Measurements from ENCODE around the gene SLC4A5.
A peak's percentile ranks its signal among the peaks of the same experiment; 100 is the strongest.
"Not testable (repeated sequence)": the region's sequence is repeated elsewhere in the genome, so short reads cannot be mapped to it uniquely, and the experiment has no call there.

Gene SLC4A5

GRCh38 chr2:74198023-74198460, 145.2 kb downstream of the SLC4A5 start:
- Histone ChIP-seq H3K4me3 (ENCODE audit: low read depth in 1 of 2, low read length in 2 of 2) (peak overlapping the region; percentile 71 to 81), H3K27me3 (ENCODE audit: control insufficient read depth in 1 of 2, insufficient read depth in 2 of 2, low read length in 2 of 2) (no peaks in the 10 kb centered on the region), H3K27ac (ENCODE audit: low read depth, low read length) (no peak overlapping the region), H3K9me3 (ENCODE audit: control insufficient read depth in 1 of 2, low read length in 2 of 2) (no peaks in the 10 kb centered on the region), H3K36me3 (ENCODE audit: control insufficient read depth in 1 of 2, insufficient read depth in 2 of 2, low read length in 2 of 2) (no peaks in the 10 kb centered on the region), H3K9ac (ENCODE audit: low read depth in 1 of 2, low read length in 2 of 2) (peak overlapping the region; percentile 49 to 73), H3K4me1 (ENCODE audit: control insufficient read depth in 1 of 2, insufficient read depth in 2 of 2, low read length in 2 of 2) (peaks cover 15 to 22% of the 10 kb centered on the region in 2 donors)

GRCh38 chr2:74197049-74197448, 146.2 kb downstream of the SLC4A5 start:
- Histone ChIP-seq H3K4me3 (ENCODE audit: low read depth in 1 of 2, low read length in 2 of 2) (no peak overlapping the region), H3K27me3 (ENCODE audit: control insufficient read depth in 1 of 2, insufficient read depth in 2 of 2, low read length in 2 of 2) (no peaks in the 10 kb centered on the region), H3K4me1 (ENCODE audit: control insufficient read depth in 1 of 2, insufficient read depth in 2 of 2, low read length in 2 of 2) (peaks cover 15 to 21% of the 10 kb centered on the region in 2 donors), H3K27ac (ENCODE audit: low read depth, low read length) (no peak overlapping the region), H3K36me3 (ENCODE audit: control insufficient read depth in 1 of 2, insufficient read depth in 2 of 2, low read length in 2 of 2) (no peaks in the 10 kb centered on the region), H3K9me3 (ENCODE audit: control insufficient read depth in 1 of 2, low read length in 2 of 2) (no peaks in the 10 kb centered on the region), H3K9ac (ENCODE audit: low read depth in 1 of 2, low read length in 2 of 2) (no peak overlapping the region)

- no peak overlapping the region for H3K9ac ChIP-seq (ENCODE audit: low read depth in 1 of 2, low read length in 2 of 2)
- H3K4me3 ChIP-seq (ENCODE audit: low read depth in 1 of 2, low read length in 2 of 2): no peak overlapping the region
- no peaks in the 10 kb centered on the region for H3K27me3 ChIP-seq (ENCODE audit: control insufficient read depth in 1 of 2, insufficient read depth in 2 of 2, low read length in 2 of 2)
- H3K27ac ChIP-seq (ENCODE audit: low read depth, low read length): no peak overlapping the region
- no peaks in the 10 kb centered on the region for H3K9me3 ChIP-seq (ENCODE audit: control insufficient read depth in 1 of 2, low read length in 2 of 2)
- peaks cover 6 to 11% of the 10 kb centered on the region in 2 donors for H3K4me1 ChIP-seq (ENCODE audit: control insufficient read depth in 1 of 2, insufficient read depth in 2 of 2, low read length in 2 of 2)
- no peaks in the 10 kb centered on the region for H3K36me3 ChIP-seq (ENCODE audit: control insufficient read depth in 1 of 2, insufficient read depth in 2 of 2, low read length in 2 of 2)
Observed at GRCh38 chr2:74194799-74195198, 148.4 kb downstream of the SLC4A5 start.

- Histone ChIP-seq H3K27me3 (ENCODE audit: control insufficient read depth in 1 of 2, insufficient read depth in 2 of 2, low read length in 2 of 2) (no peaks in the 10 kb centered on the region), H3K4me1 (ENCODE audit: control insufficient read depth in 1 of 2, insufficient read depth in 2 of 2, low read length in 2 of 2) (peaks cover 0 to 5% of the 10 kb centered on the region in 2 donors), H3K9ac (ENCODE audit: low read depth in 1 of 2, low read length in 2 of 2) (no peak overlapping the region), H3K9me3 (ENCODE audit: control insufficient read depth in 1 of 2, low read length in 2 of 2) (no peaks in the 10 kb centered on the region), H3K27ac (ENCODE audit: low read depth, low read length) (no peak overlapping the region), H3K36me3 (ENCODE audit: control insufficient read depth in 1 of 2, insufficient read depth in 2 of 2, low read length in 2 of 2) (no peaks in the 10 kb centered on the region), H3K4me3 (ENCODE audit: low read depth in 1 of 2, low read length in 2 of 2) (no peak overlapping the region)
Observed at GRCh38 chr2:74191596-74192380, 151.4 kb downstream of the SLC4A5 start.

- Histone ChIP-seq H3K9ac (ENCODE audit: low read depth in 1 of 2, low read length in 2 of 2) (no peak overlapping the region), H3K27ac (ENCODE audit: low read depth, low read length) (no peak overlapping the region), H3K36me3 (ENCODE audit: control insufficient read depth in 1 of 2, insufficient read depth in 2 of 2, low read length in 2 of 2) (no peaks in the 10 kb centered on the region), H3K27me3 (ENCODE audit: control insufficient read depth in 1 of 2, insufficient read depth in 2 of 2, low read length in 2 of 2) (no peaks in the 10 kb centered on the region), H3K9me3 (ENCODE audit: control insufficient read depth in 1 of 2, low read length in 2 of 2) (no peaks in the 10 kb centered on the region), H3K4me1 (ENCODE audit: control insufficient read depth in 1 of 2, insufficient read depth in 2 of 2, low read length in 2 of 2) (no peaks in the 10 kb centered on the region), H3K4me3 (ENCODE audit: low read depth in 1 of 2, low read length in 2 of 2) (no peak overlapping the region)
Observed at GRCh38 chr2:74188696-74189095, 154.5 kb downstream of the SLC4A5 start.

GRCh38 chr2:74188018-74188601, 155.1 kb downstream of the SLC4A5 start:
- Histone ChIP-seq H3K27ac (ENCODE audit: low read depth, low read length) (no peak overlapping the region), H3K4me1 (ENCODE audit: control insufficient read depth in 1 of 2, insufficient read depth in 2 of 2, low read length in 2 of 2) (no peaks in the 10 kb centered on the region), H3K9ac (ENCODE audit: low read depth in 1 of 2, low read length in 2 of 2) (no peak overlapping the region), H3K4me3 (ENCODE audit: low read depth in 1 of 2, low read length in 2 of 2) (no peak overlapping the region), H3K36me3 (ENCODE audit: control insufficient read depth in 1 of 2, insufficient read depth in 2 of 2, low read length in 2 of 2) (no peaks in the 10 kb centered on the region), H3K27me3 (ENCODE audit: control insufficient read depth in 1 of 2, insufficient read depth in 2 of 2, low read length in 2 of 2) (no peaks in the 10 kb centered on the region), H3K9me3 (ENCODE audit: control insufficient read depth in 1 of 2, low read length in 2 of 2) (no peaks in the 10 kb centered on the region)

GRCh38 chr2:74186706-74187105, 156.5 kb downstream of the SLC4A5 start:
- not testable (repeated sequence) for H3K9ac ChIP-seq (ENCODE audit: low read depth in 1 of 2, low read length in 2 of 2); H3K9me3 ChIP-seq (ENCODE audit: control insufficient read depth in 1 of 2, low read length in 2 of 2); H3K27ac ChIP-seq (ENCODE audit: low read depth, low read length); H3K4me3 ChIP-seq (ENCODE audit: low read depth in 1 of 2, low read length in 2 of 2); H3K36me3 ChIP-seq (ENCODE audit: control insufficient read depth in 1 of 2, insufficient read depth in 2 of 2, low read length in 2 of 2); H3K27me3 ChIP-seq (ENCODE audit: control insufficient read depth in 1 of 2, insufficient read depth in 2 of 2, low read length in 2 of 2); H3K4me1 ChIP-seq (ENCODE audit: control insufficient read depth in 1 of 2, insufficient read depth in 2 of 2, low read length in 2 of 2)

GRCh38 chr2:74186038-74186437, 157.2 kb downstream of the SLC4A5 start:
- Histone ChIP-seq H3K9me3 (ENCODE audit: control insufficient read depth in 1 of 2, low read length in 2 of 2) (no peaks in the 10 kb centered on the region), H3K36me3 (ENCODE audit: control insufficient read depth in 1 of 2, insufficient read depth in 2 of 2, low read length in 2 of 2) (no peaks in the 10 kb centered on the region), H3K9ac (ENCODE audit: low read depth in 1 of 2, low read length in 2 of 2) (no peak overlapping the region), H3K27me3 (ENCODE audit: control insufficient read depth in 1 of 2, insufficient read depth in 2 of 2, low read length in 2 of 2) (no peaks in the 10 kb centered on the region), H3K4me1 (ENCODE audit: control insufficient read depth in 1 of 2, insufficient read depth in 2 of 2, low read length in 2 of 2) (no peaks in the 10 kb centered on the region), H3K27ac (ENCODE audit: low read depth, low read length) (no peak overlapping the region), H3K4me3 (ENCODE audit: low read depth in 1 of 2, low read length in 2 of 2) (no peak overlapping the region)

GRCh38 chr2:74183878-74184277, 159.3 kb downstream of the SLC4A5 start:
- peaks cover 0 to 3% of the 10 kb centered on the region in 2 donors for H3K4me1 ChIP-seq (ENCODE audit: control insufficient read depth in 1 of 2, insufficient read depth in 2 of 2, low read length in 2 of 2)
- no peaks in the 10 kb centered on the region for H3K27me3 ChIP-seq (ENCODE audit: control insufficient read depth in 1 of 2, insufficient read depth in 2 of 2, low read length in 2 of 2)
- no peak overlapping the region for H3K9ac ChIP-seq (ENCODE audit: low read depth in 1 of 2, low read length in 2 of 2)
- H3K36me3 ChIP-seq (ENCODE audit: control insufficient read depth in 1 of 2, insufficient read depth in 2 of 2, low read length in 2 of 2): no peaks in the 10 kb centered on the region
- no peaks in the 10 kb centered on the region for H3K9me3 ChIP-seq (ENCODE audit: control insufficient read depth in 1 of 2, low read length in 2 of 2)
- no peak overlapping the region for H3K27ac ChIP-seq (ENCODE audit: low read depth, low read length)
- no peak overlapping the region for H3K4me3 ChIP-seq (ENCODE audit: low read depth in 1 of 2, low read length in 2 of 2)

- no peaks in the 10 kb centered on the region for H3K27me3 ChIP-seq (ENCODE audit: control insufficient read depth in 1 of 2, insufficient read depth in 2 of 2, low read length in 2 of 2)
- H3K9me3 ChIP-seq (ENCODE audit: control insufficient read depth in 1 of 2, low read length in 2 of 2): no peaks in the 10 kb centered on the region
- peaks cover 6 to 10% of the 10 kb centered on the region in 2 donors for H3K4me1 ChIP-seq (ENCODE audit: control insufficient read depth in 1 of 2, insufficient read depth in 2 of 2, low read length in 2 of 2)
- H3K36me3 ChIP-seq (ENCODE audit: control insufficient read depth in 1 of 2, insufficient read depth in 2 of 2, low read length in 2 of 2): no peaks in the 10 kb centered on the region
- no peak overlapping the region for H3K9ac ChIP-seq (ENCODE audit: low read depth in 1 of 2, low read length in 2 of 2)
- H3K27ac ChIP-seq (ENCODE audit: low read depth, low read length): no peak overlapping the region
- H3K4me3 ChIP-seq (ENCODE audit: low read depth in 1 of 2, low read length in 2 of 2): no peak overlapping the region
Observed at GRCh38 chr2:74181739-74182138, 161.5 kb downstream of the SLC4A5 start.
